ENCODE results near the gene GALNTL6.

GRCh38 chr4:172947594-172947993, 1134.4 kb downstream of the GALNTL6 start:
- TF ChIP-seq, protein P1, sequence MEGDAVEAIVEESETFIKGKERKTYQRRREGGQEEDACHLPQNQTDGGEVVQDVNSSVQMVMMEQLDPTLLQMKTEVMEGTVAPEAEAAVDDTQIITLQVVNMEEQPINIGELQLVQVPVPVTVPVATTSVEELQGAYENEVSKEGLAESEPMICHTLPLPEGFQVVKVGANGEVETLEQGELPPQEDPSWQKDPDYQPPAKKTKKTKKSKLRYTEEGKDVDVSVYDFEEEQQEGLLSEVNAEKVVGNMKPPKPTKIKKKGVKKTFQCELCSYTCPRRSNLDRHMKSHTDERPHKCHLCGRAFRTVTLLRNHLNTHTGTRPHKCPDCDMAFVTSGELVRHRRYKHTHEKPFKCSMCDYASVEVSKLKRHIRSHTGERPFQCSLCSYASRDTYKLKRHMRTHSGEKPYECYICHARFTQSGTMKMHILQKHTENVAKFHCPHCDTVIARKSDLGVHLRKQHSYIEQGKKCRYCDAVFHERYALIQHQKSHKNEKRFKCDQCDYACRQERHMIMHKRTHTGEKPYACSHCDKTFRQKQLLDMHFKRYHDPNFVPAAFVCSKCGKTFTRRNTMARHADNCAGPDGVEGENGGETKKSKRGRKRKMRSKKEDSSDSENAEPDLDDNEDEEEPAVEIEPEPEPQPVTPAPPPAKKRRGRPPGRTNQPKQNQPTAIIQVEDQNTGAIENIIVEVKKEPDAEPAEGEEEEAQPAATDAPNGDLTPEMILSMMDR (conservative IDR thresholded peaks at IDR 0.05; ENCODE audit: low read depth in 2 of 2) = no peak
- TF ChIP-seq EZH2phosphoT487 (IDR thresholded peaks at IDR 0.05; ENCODE audit: unreplicated experiment) (no peak), CREB1 (CRISPR knock-in tag; IDR thresholded peaks at IDR 0.05; ENCODE audit: low read depth) (no peak), POLR2AphosphoS5 (IDR thresholded peaks at IDR 0.05; ENCODE audit: low read depth) (no peak)
